Endometrial microvascular endothelial cells (primary cell): ENCODE data around the gene PRSS16. TPM values are rescaled to one million over a fixed set of nuclear protein-coding genes. Genes with fewer than 3 reads are reported as not detected.
"Not testable (repeated sequence)": the region's sequence is repeated elsewhere in the genome, so short reads cannot be mapped to it uniquely, and the experiment has no call there.

Experiments used
- in situ Hi-C: cut with HindIII; loops from 2 replicates; pipeline ENCODE4 v1.10.0; 2017; ENCODE audit warnings: low sequenced_read_pairs, low pct_unique_long_range_greater_than_20kb; ENCODE audit errors: inconsistent ontology term
- total RNA-seq: library from RNA; depleted of rRNA; stranded (reverse); fragments of >200 nt; gene quantifications from one replicate; pipeline ENCODE4 v1.2.3, GENCODE V29; 2015; ENCODE audit errors: inconsistent ontology term

PRSS16 gene, protein sequence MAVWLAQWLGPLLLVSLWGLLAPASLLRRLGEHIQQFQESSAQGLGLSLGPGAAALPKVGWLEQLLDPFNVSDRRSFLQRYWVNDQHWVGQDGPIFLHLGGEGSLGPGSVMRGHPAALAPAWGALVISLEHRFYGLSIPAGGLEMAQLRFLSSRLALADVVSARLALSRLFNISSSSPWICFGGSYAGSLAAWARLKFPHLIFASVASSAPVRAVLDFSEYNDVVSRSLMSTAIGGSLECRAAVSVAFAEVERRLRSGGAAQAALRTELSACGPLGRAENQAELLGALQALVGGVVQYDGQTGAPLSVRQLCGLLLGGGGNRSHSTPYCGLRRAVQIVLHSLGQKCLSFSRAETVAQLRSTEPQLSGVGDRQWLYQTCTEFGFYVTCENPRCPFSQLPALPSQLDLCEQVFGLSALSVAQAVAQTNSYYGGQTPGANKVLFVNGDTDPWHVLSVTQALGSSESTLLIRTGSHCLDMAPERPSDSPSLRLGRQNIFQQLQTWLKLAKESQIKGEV
- not detected for total RNA-seq

DNA sequence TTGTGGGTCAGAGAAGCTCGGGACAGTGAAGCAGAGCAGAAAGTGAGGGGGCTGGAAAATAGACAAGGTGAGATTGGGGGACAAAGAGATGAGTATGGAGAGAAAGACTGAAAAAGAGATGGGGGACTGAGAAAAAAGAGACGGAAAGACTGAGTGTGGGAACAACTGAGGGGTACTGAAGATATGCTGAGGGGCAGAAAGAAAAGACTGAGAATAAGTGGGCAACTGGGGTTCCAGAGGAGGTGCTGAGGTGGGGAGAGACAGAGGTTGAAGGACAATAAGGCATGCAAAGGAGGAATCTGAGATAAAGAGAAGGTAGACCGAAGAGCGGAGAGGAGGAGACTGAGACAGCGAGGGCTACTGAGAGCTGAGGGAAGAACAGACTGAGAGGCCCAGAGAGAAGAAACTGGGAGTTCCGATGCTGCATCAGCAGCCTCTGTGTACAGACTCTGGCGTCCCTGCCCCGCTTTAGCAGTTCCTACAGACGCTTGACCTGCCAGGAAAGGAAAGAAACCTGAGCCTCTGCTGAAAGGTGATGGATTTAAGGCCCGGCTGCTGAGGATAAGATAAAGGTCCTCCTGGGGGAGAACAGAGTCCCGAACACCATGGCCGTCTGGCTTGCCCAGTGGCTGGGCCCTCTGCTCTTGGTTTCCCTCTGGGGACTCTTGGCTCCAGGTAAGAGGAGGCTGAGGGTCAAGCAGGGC, at the start of gene PRSS16:
PRSS16 (plus strand) TSS at position 569 of the 704 bp plus-strand sequence; CDS start at position 606, 37 bp downstream.
- in situ Hi-C loops, result no loop called here

DNA sequence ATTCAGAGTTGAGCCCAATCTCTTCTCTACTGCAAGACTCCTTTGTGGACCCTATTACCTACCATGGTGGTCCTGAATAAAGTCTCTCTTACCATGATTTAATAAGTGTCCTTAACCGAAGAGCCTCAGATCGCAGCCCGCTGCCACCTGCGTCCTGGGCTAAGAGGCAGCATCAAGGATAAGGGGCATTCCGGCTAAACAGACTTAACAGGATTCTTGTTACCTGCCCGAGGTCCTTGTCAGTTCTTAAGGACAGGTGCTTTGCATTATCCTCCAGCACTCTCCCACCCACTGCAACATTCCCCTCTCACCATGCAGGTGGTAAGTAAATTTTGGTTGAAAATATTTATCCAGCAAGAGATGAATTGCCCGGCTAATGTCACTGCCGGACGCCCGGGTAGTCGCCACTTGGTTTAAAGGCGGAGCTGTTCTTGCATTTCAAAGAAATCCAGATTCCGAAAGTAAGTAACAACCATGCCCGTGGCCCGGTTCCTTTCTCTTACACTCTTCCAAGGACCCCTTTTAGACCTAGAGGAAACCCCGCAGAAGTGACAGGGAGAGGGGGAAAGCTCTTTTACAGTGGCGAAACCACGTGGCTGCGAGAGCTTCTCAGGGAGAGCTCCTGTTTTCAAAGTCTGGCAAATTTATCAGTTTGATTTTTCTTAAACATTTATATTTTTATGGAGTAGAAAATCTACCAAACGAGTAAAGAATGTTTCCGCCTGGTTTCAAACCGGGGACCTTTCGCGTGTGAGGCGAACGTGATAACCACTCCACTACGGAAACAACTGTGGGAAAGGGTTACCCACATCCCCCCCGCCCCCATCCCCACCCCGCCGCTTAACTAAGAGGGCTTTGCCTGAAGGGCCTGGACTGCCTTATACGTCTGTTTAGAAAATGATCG, 41.9 kb upstream of the PRSS16 start:
- in situ Hi-C loops, result no loop called here

DNA sequence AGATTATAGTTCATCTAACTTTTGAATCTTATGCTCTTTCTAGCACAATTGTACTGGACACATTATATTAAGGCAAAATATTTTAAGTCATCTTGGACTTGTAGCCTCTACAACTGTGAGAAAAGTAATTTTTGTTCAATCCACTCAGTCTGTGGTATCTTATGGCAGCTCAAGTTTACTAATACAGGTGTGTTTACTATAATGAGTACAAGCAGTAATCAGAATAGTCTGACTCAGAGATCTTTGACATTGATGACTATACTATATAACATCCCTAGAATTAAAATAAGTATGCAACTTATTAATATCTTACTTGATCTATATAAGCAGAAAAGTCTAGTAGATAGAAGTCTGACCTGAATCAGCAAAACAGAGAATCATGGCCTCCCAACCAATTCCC, 40.7 kb upstream of the PRSS16 start:
- in situ Hi-C loops, result no loop called here

DNA sequence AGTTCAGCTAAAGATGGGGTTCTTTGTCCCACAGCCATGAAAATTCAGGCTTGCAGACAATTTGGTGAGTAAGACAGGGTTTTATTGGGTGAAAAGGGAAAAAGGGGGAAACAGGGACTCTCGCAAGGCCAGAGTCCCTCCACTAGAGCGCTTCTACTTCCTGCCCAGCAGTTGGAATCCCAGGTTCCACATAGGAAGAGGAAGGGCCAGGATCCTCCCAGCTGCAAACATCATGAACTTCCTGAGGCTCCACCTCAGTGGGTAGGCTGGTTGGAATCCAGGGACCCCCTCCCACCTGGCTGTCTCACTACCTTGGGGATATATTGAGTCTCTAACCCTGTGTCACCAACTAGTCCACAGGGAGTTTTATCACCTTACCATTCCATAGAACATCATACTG, 39.5 kb upstream of the PRSS16 start:
- in situ Hi-C loops, result no loop called here

DNA sequence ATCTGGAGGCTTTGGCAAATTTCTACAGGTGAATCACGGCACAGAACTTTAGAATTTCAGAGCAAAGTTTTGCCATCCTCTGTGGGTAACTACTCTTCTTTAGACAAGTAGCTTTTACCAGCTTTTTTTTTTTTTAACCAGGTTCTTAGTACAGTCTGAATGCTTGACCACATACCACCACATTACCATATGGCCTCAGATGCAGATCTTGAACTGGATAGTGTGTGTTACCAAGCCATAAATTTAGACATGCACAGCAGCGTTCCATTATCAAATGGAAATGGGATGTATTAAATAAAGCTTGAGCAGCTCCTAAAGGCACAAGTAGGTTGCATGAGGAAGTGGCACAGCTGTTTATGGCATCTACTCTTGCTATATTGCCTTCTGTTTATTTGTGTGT, 38.3 kb upstream of the PRSS16 start:
- in situ Hi-C loops, result no loop called here

DNA sequence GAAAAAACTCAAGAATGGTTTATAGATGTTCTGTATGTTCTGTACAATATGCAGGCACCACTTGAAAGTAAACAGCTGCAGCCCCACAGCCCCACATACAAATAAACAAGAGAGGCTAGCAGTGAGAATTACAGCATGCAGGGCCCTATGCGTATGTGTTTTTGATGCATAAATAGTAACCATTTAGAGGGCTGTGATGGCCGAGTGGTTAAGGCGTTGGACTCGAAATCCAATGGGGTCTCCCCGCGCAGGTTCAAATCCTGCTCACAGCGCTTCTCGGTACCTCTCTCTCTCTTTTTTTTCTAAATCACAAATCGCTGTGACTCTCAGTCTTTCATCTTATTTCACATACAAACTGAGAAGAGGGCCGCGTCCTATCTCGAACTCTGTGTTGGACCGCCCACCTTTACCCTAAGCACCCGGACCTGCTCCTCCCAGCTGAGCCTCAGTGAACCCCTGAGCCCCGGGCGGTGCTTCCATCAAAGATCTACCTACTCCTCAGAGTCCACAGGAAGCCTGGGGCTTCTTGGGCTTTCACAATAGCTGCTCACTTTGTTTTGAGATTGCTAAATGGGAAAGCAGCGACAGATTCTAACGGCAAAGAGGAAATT, 37.7 kb upstream of the PRSS16 start:
- in situ Hi-C loops, result no loop called here

DNA sequence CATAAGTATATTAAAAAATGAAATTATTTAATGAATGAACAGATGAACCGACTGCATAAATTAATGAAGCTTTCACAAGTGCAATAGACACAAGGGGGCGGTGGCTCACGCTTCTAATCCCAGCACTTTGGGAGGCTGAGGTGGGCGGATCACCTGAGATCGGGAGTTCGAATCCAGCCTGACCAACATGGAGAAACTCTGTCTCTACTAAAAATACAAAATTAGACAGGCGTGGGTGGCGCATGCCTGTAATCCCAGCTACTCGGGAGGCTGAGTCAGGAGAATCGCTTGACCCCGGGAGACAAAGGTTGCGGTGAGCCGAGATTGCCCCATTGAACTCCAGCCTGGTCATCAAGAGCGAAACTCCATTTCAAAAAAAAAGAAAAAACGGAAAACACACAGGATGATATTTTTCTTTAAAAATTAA, 34.4 kb upstream of the PRSS16 start:
- in situ Hi-C loops, result not testable (repeated sequence)

DNA sequence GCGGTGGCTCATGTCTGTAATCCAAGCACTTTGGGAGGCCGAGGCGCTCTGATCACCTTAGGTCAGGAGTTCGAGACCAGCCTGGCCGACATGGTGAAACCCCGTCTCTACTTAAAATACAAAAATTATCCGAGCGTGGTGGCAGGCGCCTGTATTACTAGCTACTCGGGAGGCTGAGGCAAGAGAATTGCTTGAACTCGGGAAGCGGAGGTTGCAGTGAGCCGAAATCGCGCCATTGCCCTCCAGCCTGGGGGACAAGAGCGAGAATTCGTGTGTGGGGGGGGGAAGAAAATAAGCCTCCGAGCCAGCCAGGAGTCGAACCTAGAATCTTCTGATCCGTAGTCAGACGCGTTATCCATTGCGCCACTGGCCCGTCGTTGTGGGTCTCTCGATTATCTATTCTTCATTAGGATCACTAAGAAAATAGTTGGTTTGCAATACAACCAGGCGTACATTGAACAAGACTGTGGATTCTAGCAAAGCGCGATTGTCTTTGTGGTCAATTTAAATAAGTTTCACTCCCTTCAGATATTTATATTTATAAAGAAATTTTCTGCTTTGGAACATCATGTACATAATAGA, 33.9 kb upstream of the PRSS16 start:
- in situ Hi-C loops, result no loop called here

DNA sequence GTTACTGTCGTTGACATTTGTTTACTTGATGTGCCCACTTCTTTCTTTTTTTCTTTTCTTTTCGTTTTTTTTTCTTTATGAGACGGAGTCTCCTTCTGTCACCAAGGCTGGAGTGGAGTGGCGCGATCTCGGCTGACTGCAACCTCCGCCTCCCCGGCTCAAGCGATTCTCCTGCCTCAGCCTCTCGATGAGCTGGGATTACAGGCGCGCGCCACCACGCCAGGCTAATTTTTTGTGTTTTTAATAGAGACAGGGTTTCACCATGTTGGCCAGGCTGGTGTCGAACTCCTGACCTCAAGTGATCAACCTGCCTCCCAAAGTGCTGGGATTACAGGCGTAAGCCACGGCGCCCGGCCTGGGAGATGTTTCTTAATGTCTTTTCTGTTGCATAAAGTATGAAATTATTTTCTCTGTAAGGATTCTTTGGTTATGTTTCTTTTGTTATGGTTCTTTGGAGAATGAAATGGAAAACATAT, 33.3 kb upstream of the PRSS16 start:
- in situ Hi-C loops, result no loop called here

DNA sequence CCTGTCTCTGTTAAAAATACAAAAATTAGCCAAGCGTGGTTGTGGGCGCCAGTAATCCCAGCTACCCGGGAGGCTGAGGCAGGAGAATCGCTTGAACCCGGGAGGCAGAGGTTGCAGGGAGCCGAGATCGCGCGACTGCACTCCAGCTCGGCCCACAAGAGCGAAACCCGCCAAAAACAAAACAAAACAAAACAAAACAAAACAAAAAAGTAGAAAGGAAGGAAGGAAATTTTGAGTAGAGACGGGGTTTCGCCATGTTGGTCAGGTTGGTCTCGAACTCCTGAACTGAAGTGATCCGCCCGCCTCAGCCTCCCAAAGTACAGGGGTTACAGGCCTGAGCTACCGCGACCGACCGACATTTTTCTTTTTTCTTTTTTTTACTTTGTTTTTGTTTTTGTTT, 30.6 kb upstream of the PRSS16 start:
- in situ Hi-C loops, result no loop called here

DNA sequence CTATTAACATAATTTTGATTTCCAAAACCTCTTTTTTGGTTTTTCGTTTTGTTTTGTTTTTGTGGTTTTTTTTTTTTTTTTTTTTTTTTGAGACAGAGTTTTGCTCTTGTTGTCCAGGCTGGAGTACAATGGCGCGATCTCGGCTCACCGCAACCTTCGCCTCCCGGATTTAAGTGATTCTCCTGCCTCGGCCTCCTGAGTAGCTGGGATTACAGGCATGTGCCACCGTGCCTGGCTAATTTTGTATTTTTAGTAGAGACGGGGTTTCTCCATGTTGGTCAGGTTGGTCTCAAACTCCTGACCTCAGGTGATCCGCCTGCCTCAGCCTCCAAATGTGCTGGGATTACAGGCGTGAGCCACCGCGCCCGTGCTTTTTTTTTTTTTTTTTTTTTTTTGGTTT, 24.5 kb upstream of the PRSS16 start:
- in situ Hi-C loops, result not testable (repeated sequence)

DNA sequence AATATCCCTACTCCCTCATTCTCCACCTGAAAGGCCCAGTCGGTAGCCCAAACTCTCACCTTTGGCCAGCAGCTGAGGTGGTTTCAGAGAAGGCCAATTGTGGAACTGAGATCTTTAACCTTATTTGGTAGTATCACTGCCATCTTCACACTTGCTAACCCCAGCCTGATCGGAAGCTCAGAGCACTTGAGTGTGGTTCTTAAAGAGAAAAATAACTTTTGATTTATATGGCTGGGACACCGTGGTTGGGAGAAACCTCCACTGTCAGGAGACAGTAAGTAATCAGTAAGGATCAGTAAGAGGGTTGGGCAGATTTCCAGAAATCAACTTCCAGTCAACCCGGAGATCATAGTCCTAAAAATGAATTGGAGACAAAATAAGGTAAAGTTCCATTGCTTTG, 22.8 kb upstream of the PRSS16 start:
- in situ Hi-C loops, result no loop called here

DNA sequence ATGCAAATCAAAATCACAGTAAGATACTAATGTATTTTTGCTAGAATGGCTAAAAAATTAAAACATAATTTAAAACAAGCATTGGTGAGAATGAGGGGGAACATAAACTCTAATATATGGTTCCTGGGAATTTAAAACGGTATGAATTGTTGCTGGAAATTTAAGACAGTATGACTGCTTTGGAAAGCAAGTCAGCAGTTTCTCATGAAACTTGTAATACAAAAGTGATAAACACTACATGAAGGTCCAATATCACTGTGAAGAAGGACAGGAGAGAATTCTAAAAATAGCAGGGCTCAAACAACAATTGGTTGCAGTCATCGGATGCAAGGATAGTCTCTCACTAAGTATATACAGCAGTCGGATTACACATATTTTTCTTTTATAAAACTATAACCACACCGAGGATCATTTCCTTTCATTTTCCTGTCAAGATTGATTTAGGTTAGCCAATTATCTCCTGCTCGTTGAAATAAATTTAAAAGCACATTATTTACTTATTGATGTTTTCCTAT, 18.5 kb upstream of the PRSS16 start:
- in situ Hi-C loops, result no loop called here

DNA sequence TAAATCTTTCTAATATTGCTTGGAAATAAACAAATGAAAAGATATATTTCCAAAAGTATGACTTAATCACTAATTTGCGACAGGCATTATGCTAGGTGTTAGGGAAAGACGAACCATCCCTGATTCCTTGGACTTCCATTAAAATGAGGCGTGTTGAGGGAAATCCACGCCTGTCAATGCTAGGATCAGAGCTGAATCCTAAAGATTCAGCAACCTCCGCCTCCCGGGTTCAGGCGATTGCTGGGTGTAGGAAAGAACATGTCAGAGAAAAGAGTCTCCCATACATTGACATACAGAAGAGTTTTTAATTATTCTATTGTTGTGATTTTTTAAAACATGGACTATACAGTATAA, 16.8 kb upstream of the PRSS16 start:
- in situ Hi-C loops, result no loop called here

DNA sequence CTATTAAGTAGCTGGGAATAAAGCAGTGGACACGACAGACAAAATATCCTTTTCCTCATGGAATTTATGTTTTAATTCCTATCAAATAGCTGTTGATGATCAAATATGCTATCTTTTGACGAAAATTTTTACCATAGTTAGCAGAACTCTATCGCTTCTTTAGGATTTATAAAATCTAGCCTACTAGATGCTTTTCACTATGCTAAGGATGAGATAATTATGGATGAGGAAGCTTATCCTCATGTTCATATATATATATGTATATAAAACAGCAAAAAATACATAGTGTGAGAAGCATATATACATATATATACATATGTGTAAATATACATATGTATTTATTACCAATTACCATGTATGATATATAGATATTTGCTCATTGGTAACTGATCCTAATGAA, 12.9 kb upstream of the PRSS16 start:
- in situ Hi-C loops, result no loop called here

DNA sequence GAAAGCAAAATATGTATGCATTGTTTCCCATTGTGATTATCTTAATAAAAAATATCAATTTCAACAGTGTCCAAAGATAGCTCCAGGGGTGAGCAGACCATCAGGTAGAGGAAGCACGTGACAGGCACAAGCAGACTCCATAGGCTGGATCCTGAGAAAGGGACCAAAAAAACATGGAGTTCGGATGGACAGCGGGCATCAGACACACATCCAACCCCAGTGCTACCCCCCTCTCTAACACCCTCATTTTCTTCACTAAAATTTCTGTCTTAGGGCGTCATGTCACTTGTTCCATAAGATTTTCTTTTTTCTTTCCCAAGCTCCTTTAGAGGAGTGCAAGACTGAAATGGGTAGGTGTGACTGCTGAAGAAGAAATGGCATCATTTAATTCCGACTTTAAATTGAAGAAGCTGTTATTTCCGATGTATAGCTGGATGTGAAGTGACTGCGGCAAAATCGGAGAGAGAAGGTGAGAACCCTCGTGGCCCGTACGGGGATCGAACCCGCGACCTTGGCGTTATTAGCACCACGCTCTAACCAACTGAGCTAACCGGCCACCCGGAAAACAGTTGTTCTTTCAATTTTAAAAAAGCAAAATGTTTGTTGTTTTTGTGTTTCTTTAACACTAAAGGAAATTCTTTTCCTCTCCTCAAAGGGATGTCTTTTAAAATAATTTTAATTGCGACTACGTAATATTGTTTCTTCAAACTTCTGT, 10.3 kb upstream of the PRSS16 start:
- in situ Hi-C loops, result no loop called here
